H1 (cell line): Measurements from ENCODE around the gene SLC9A4. TPM values are rescaled to one million over a fixed set of nuclear protein-coding genes. Genes with fewer than 3 reads are reported as not detected.

Source experiments
- CTCF ChIA-PET: fragments of 300-600 bp; sonication (Branson Sonifier 250); formaldehyde crosslinking; loops from one replicate; lab custom pipeline; 2021; ENCODE audit not compliant: partially characterized antibody; lab: Charles Lee
- POLR2A ChIA-PET: fragments of 300-600 bp; sonication (Branson Sonifier 250); formaldehyde crosslinking; loops from one replicate; lab custom pipeline; 2021; ENCODE audit warnings: inconsistent platforms; ENCODE audit not compliant: partially characterized antibody; lab: Charles Lee
- DNase-seq, 2 experiments: peaks; one replicate each; pipeline versions ENCODE4 v3.0.0 to v3.0.0-alpha.2; 2010 to 2022; ENCODE audit warnings: low spot score in 2 of 2, low read depth in 1 of 2, mixed read lengths in 1 of 2
- FAIRE-seq: peaks from 2 replicates; lab custom pipeline; 2011; peaks lifted over from hg19 to GRCh38; lab: Jason Lieb, UNC
- H2AFZ ChIP-seq: 2 replicates; pipeline ENCODE4 v1.8.1; 2012; ENCODE audit warnings: low read length, inconsistent platforms
- H2AK5ac ChIP-seq: 2 replicates; pipeline ENCODE4 v1.6.1; 2013; ENCODE audit warnings: low read depth, low read length
- H2BK120ac ChIP-seq: replicated peaks from 2 replicates; pipeline ENCODE3; 2013; ENCODE audit warnings: low read depth, low read length, inconsistent platforms
- H2BK12ac ChIP-seq: 2 replicates; pipeline ENCODE4 v1.6.1; 2013; ENCODE audit warnings: low read depth, low read length
- H2BK15ac ChIP-seq: 2 replicates; pipeline ENCODE4 v1.6.1; 2013; ENCODE audit warnings: low read length
- H2BK20ac ChIP-seq: 2 replicates; pipeline ENCODE4 v1.6.1; 2013; ENCODE audit warnings: low read length
- H2BK5ac ChIP-seq: 2 replicates; pipeline ENCODE4 v1.6.1; 2013; ENCODE audit warnings: low read depth, low read length
- H3K14ac ChIP-seq: 2 replicates; pipeline ENCODE4 v1.6.1; 2013; ENCODE audit warnings: inconsistent platforms; ENCODE audit not compliant: insufficient read length
- H3K18ac ChIP-seq: 2 replicates; pipeline ENCODE4 v1.6.1; 2013; ENCODE audit warnings: low read length; ENCODE audit errors: extremely low read depth
- H3K23ac ChIP-seq: 2 replicates; pipeline ENCODE4 v1.6.1; 2013; ENCODE audit warnings: inconsistent platforms; ENCODE audit not compliant: insufficient read length
- H3K23me2 ChIP-seq: 2 replicates; pipeline ENCODE4 v1.6.1; 2013; ENCODE audit warnings: low read depth, low read length
- H3K27ac ChIP-seq: 2 replicates; pipeline ENCODE4 v1.6.1; 2011; ENCODE audit warnings: low read depth, low read length, inconsistent platforms
- H3K27me3 ChIP-seq, 4 experiments: replicated peaks in 1 of 4; 1 replicate in 1 of 4; 2 replicates in 3 of 4; pipeline versions ENCODE4 v1.6.1 to v1.8.1; 2011 to 2013; ENCODE audit warnings: low read length in 3 of 4, mild to moderate bottlenecking in 3 of 4, inconsistent platforms in 2 of 4, mixed read lengths in 2 of 4, moderate library complexity in 1 of 4; ENCODE audit not compliant: control insufficient read depth in 3 of 4, insufficient read depth in 3 of 4; ENCODE audit errors: extremely low read depth in 1 of 4
- H3K36me3 ChIP-seq, 4 experiments: 2 replicates each; pipeline versions ENCODE4 v1.6.1 to v1.8.1; 2011 to 2013; ENCODE audit warnings: mild to moderate bottlenecking in 4 of 4, low read length in 3 of 4, moderate library complexity in 2 of 4, control low read depth in 1 of 4, inconsistent platforms in 1 of 4; ENCODE audit not compliant: insufficient read depth in 4 of 4, control insufficient read depth in 2 of 4
- H3K4ac ChIP-seq: replicated peaks from 2 replicates; pipeline ENCODE3; 2013; ENCODE audit warnings: low read length, low read depth, mixed read lengths, inconsistent platforms; ENCODE audit not compliant: insufficient read length
- H3K4me1 ChIP-seq, 4 experiments: replicated peaks in 1 of 4; 1 replicate in 1 of 4; 2 replicates in 3 of 4; pipeline versions ENCODE4 v1.6.1 to v1.8.1; 2011 to 2013; ENCODE audit warnings: low read length in 3 of 4, inconsistent platforms in 2 of 4, mixed read lengths in 1 of 4; ENCODE audit not compliant: insufficient read depth in 4 of 4, control insufficient read depth in 3 of 4
- H3K4me2 ChIP-seq, 2 experiments: 2 replicates each; pipeline versions ENCODE4 v1.6.1 to v1.8.1; 2011 to 2013; ENCODE audit warnings: low read depth in 2 of 2, low read length in 2 of 2, control low read depth in 1 of 2, inconsistent platforms in 1 of 2, mild to moderate bottlenecking in 1 of 2; ENCODE audit not compliant: insufficient read depth in 1 of 2
- H3K4me3 ChIP-seq, 4 experiments: fragments of 200-600, 300-600 bp in 1 of 4; sonication (generic), shearing (Covaris generic), sonication (Bioruptor Twin) in 1 of 4; 2 replicates each; pipeline versions ENCODE4 v1.5.1 to v1.8.1; 2011 to 2016; ENCODE audit warnings: low read length in 4 of 4, low read depth in 3 of 4, control low read depth in 2 of 4, inconsistent platforms in 2 of 4, mild to moderate bottlenecking in 2 of 4, mixed read lengths in 1 of 4, moderate library complexity in 1 of 4; ENCODE audit not compliant: insufficient read depth in 2 of 4; ENCODE audit errors: extremely low read depth in 1 of 4
- H3K56ac ChIP-seq: replicated peaks from 2 replicates; pipeline ENCODE3; 2013; ENCODE audit warnings: low read depth, mild to moderate bottlenecking, mixed read lengths, low read length, inconsistent platforms; ENCODE audit not compliant: insufficient read length
- H3K79me1 ChIP-seq: 2 replicates; pipeline ENCODE4 v1.6.1; 2013; ENCODE audit warnings: low read depth, low read length, control low read depth
- H3K79me2 ChIP-seq, 2 experiments: 2 replicates each; pipeline versions ENCODE4 v1.6.1 to v1.8.1; 2012 to 2013; ENCODE audit warnings: low read length in 2 of 2, mild to moderate bottlenecking in 2 of 2, inconsistent platforms in 1 of 2; ENCODE audit not compliant: insufficient read depth in 2 of 2, control insufficient read depth in 1 of 2
- H3K9ac ChIP-seq, 4 experiments: replicated peaks in 1 of 4; 1 replicate in 1 of 4; 2 replicates in 3 of 4; pipeline versions ENCODE4 v1.6.1 to v1.8.1; 2011 to 2013; ENCODE audit warnings: low read depth in 3 of 4, low read length in 3 of 4, control low read depth in 2 of 4, mild to moderate bottlenecking in 2 of 4, moderate library complexity in 2 of 4, inconsistent platforms in 1 of 4; ENCODE audit errors: extremely low read depth in 1 of 4
- H3K9me3 ChIP-seq, 2 experiments: 2 replicates each; pipeline versions ENCODE4 v1.6.1 to v1.8.1; 2012 to 2013; ENCODE audit warnings: mild to moderate bottlenecking in 2 of 2, moderate library complexity in 2 of 2, control low read depth in 1 of 2, inconsistent platforms in 1 of 2, low read depth in 1 of 2, low read length in 1 of 2, mixed read lengths in 1 of 2; ENCODE audit not compliant: insufficient read depth in 2 of 2
- H4K20me1 ChIP-seq, 2 experiments: replicated peaks in 1 of 2; 2 replicates each; pipeline versions ENCODE3 to v1.8.1; 2011 to 2013; ENCODE audit warnings: inconsistent platforms in 2 of 2, low read length in 2 of 2, mild to moderate bottlenecking in 1 of 2; ENCODE audit not compliant: insufficient read depth in 2 of 2, control insufficient read depth in 1 of 2
- H4K5ac ChIP-seq: 2 replicates; pipeline ENCODE4 v1.6.1; 2013; ENCODE audit warnings: low read length, low read depth, mixed read lengths, inconsistent platforms; ENCODE audit not compliant: insufficient read length
- H4K8ac ChIP-seq: 2 replicates; pipeline ENCODE4 v1.8.0; 2013; ENCODE audit warnings: mild to moderate bottlenecking, moderate library complexity, low read length, inconsistent platforms; ENCODE audit not compliant: insufficient read depth; ENCODE audit errors: extremely low read depth
- H4K91ac ChIP-seq: replicated peaks from 2 replicates; pipeline ENCODE3; 2013; ENCODE audit warnings: low read length, mixed read lengths, inconsistent platforms; ENCODE audit not compliant: insufficient read length
- BACH1 ChIP-seq: IDR thresholded peaks from 2 replicates; pipeline ENCODE4 v1.6.1; 2012; ENCODE audit warnings: low read length, improper control_type of control experiment
- CBX8 ChIP-seq: fragments of 300-800, 300-1000 bp; sonication (generic); IDR thresholded peaks from 2 replicates; pipeline ENCODE4 v1.7.1; 2016; ENCODE audit warnings: low read depth, low read length, borderline replicate concordance
- E2F6 ChIP-seq: IDR thresholded peaks from 2 replicates; pipeline ENCODE4 v1.6.1; 2012; ENCODE audit warnings: inconsistent platforms
- GABPA ChIP-seq: IDR thresholded peaks from 2 replicates; pipeline ENCODE4 v1.6.1; 2011; ENCODE audit warnings: mild to moderate bottlenecking, low read length, moderate library complexity, borderline replicate concordance; ENCODE audit not compliant: insufficient read depth
- HDAC2 ChIP-seq, 2 experiments: fragments of 300-600 bp in 1 of 2; sonication (generic) in 1 of 2; IDR thresholded peaks; 2 replicates each; pipeline ENCODE4 v1.6.1; 2011 to 2012; ENCODE audit warnings: low read depth in 2 of 2, low read length in 2 of 2, mild to moderate bottlenecking in 2 of 2, moderate library complexity in 2 of 2, borderline replicate concordance in 1 of 2, inconsistent platforms in 1 of 2
- MAFK ChIP-seq: IDR thresholded peaks from 2 replicates; pipeline ENCODE4 v1.6.1; 2012; ENCODE audit warnings: low read depth, mild to moderate bottlenecking, improper control_type of control experiment, low read length
- POU5F1 ChIP-seq: IDR thresholded peaks from 2 replicates; pipeline ENCODE4 v1.6.1; 2011; ENCODE audit warnings: low read depth, mild to moderate bottlenecking, low read length, moderate library complexity
- RNF2 ChIP-seq: fragments of 200-900, 300-1000 bp; sonication (generic); IDR thresholded peaks from 2 replicates; pipeline ENCODE4 v1.7.1; 2016; ENCODE audit warnings: borderline replicate concordance, low read depth, mild to moderate bottlenecking, antibody characterized with exemption, low read length; ENCODE audit not compliant: poor library complexity, severe bottlenecking; ENCODE audit errors: missing control alignments
- SP1 ChIP-seq: IDR thresholded peaks from 2 replicates; pipeline ENCODE4 v1.6.1; 2011; ENCODE audit warnings: low read depth, low read length
- TCF12 ChIP-seq: IDR thresholded peaks from 2 replicates; pipeline ENCODE4 v1.6.1; 2011; ENCODE audit warnings: low read depth, mild to moderate bottlenecking, low read length
- USF2 ChIP-seq: IDR thresholded peaks from 2 replicates; pipeline ENCODE4 v1.6.1; 2011; ENCODE audit warnings: low read length, improper control_type of control experiment
- YY1 ChIP-seq: IDR thresholded peaks from 2 replicates; pipeline ENCODE4 v1.6.1; 2011; ENCODE audit warnings: low read depth, mild to moderate bottlenecking, low read length
- WGBS, 2 experiments: shearing (Covaris generic) in 1 of 2; methylation state at CpG; one replicate each; pipeline versions ENCODE4 v1.1.6 to v1.1.7; 2013 to 2015; ENCODE audit warnings: low lambda C conversion rate in 2 of 2, mixed read lengths in 2 of 2, inconsistent platforms in 1 of 2, low coverage in 1 of 2, missing lambda C conversion rate in 1 of 2; ENCODE audit not compliant: insufficient replicate concordance in 2 of 2, insufficient coverage in 1 of 2, insufficient read length in 1 of 2; ENCODE audit errors: extremely low coverage in 1 of 2, missing lambda C conversion rate in 1 of 2; 5-methylcytosine and 5-hydroxymethylcytosine counted together
- polyA plus RNA-seq, 7 experiments: library from polyadenylated mRNA; depleted of rRNA in 3 of 7; stranded (reverse) in 5 of 7; unstranded in 2 of 7; fragments of >200 nt in 5 of 7; fragments of 200-250 nt in 2 of 7; gene quantifications; 1 replicate in 5 of 7; 2 replicates in 1 of 7; 4 replicates in 1 of 7; pipeline versions ENCODE4 v1.2.1 to v1.2.3, GENCODE V29; 2011 to 2013; ENCODE audit warnings: missing spikeins in 2 of 7, mixed read lengths in 2 of 7
- total RNA-seq: library from RNA; stranded (reverse); fragmentation: NEBNext Ultra II Directional; extraction: Animal tissue kit (Norgen Biotek cat#: 25700); gene quantifications from 2 replicates; pipeline ENCODE4 v1.2.1, GENCODE V29; 2021

Gene SLC9A4
- total and polyA plus RNA-seq, 2 of the 8 experiments (the other 6 are each of a cell fraction or from before 2014, with no cell fraction given): not detected

- no peaks in the 10 kb centered on the region for H3K36me3 ChIP-seq
- CTCF ChIA-PET: interaction anchor here (0.6 to 3.1 kb wide), 7 partner anchors 10 to 93 kb away, joined by 3 to 10 read pairs (median 3); partner anchors contain the start of gene SLC9A4
- no peak overlapping the region for H3K9ac ChIP-seq
- H3K27ac ChIP-seq: no peak overlapping the region
- TF ChIP-seq GABPA (no peak), SP1 (no peak), POU5F1 (no peak), RNF2 (no peak), E2F6 (no peak), YY1 (no peak), MAFK (no peak), CBX8 (no peak), BACH1 (no peak), USF2 (no peak), HDAC2 (IDR thresholded peaks at IDR 0.05; ENCODE audit: borderline replicate concordance in 1 of 2, low read depth in 2 of 2, low read length in 2 of 2) (no peak), TCF12 (no peak)
- TF ChIP-seq, all 59 proteins: peak for 0
- Histone ChIP-seq H2BK5ac (no peak overlapping the region), H4K91ac (no peak overlapping the region), H3K23me2 (no peaks in the 10 kb centered on the region; the same call in 1 of the 2 replicates), H3K23ac (no peak overlapping the region), H3K79me1 (no peaks in the 10 kb centered on the region), H2BK20ac (no peak overlapping the region), H3K14ac (no peak overlapping the region), H2BK15ac (no peak overlapping the region), H2BK12ac (no peak overlapping the region), H4K8ac (no peak overlapping the region), H2BK120ac (no peak overlapping the region), H3K4me1 (no peaks in the 10 kb centered on the region), H3K79me2 (no peaks in the 10 kb centered on the region), H2AFZ (no peak overlapping the region), H3K56ac (no peak overlapping the region), H4K20me1 (no peaks in the 10 kb centered on the region), H3K9me3 (no peaks in the 10 kb centered on the region), H3K18ac (no peak overlapping the region), H3K4me2 (no peak overlapping the region), H3K4me3 (no peak overlapping the region), H2AK5ac (no peak overlapping the region), H3K27me3 (no peaks in the 10 kb centered on the region), H4K5ac (no peak overlapping the region), H3K4ac (no peak overlapping the region)
- DNase-seq (no peak), FAIRE-seq (no peak)
- WGBS, 2 experiments: 89% methylated on average over 3 of the region's 3 CpGs; no CpG with 5 or more reads in 1 of the 2 experiments
- POLR2A ChIA-PET: no interaction called here
These were observed 49.9 kb downstream of the SLC9A4 start for GRCh38 chr2:102522890-102523289.
